Measurements from ENCODE around the gene NKX1-1. TPM values are rescaled to one million over a fixed set of nuclear protein-coding genes. Genes with fewer than 3 reads are reported as not detected.
"Not testable (repeated sequence)": the region's sequence is repeated elsewhere in the genome, so short reads cannot be mapped to it uniquely, and the experiment has no call there.

Gene NKX1-1
- total and polyA plus RNA-seq, 9 donors: not detected

DNA sequence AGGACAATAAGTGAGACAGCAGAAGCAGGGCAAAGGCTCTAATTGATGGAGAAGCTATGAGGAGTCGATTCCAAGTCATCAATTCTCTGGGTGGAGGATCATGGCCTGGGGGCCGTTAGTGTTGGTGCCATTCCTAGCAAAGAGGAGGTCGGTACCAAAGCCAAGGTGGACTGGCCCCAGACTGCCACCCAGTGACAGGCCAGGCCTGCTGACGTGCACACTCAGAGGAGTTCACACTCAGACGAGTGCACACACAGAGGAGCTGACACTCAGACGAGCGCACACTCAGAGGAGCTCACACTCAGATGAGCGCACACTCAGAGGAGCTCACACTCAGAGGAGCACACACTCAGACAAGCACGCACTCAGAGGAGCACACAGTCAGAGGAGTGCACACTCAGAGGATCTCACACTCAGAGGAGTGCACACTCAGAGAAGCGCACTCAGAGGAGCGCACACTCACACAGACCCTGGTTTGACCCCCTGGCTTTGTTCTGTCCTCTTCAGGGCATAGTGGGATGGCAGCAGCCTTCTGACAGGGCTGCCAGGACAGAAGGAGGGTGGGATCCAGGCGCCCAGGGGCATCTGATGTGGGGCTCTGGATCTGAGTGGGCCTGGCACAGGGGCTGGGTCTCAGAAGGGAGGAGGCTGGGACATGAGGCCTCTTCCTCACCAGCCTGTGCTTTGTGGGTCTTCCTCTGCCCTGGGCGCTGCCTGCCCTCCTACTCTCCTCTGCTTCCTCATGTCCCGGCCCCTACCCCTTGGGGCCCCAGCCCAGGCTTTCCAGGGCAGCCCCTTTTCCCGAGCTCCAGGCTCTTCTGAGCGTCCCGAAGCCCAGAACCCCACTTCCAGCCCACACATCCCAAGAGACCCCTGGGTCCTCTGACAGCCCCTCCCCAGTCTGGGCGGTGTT, 41.7 kb upstream of the NKX1-1 start:
- Histone ChIP-seq H3K27ac (ENCODE audit: low read length) (no peak overlapping the region), H3K27me3 (ENCODE audit: control insufficient read depth, insufficient read depth, low read length) (peaks cover 8% of the 10 kb centered on the region), H3K4me1 (ENCODE audit: control insufficient read depth, insufficient read depth, low read length) (no peaks in the 10 kb centered on the region), H3K36me3 (ENCODE audit: control insufficient read depth, insufficient read depth, low read length) (no peaks in the 10 kb centered on the region), H3K9me3 (replicated peaks; ENCODE audit: control insufficient read depth, low read depth, low read length) (no peaks in the 10 kb centered on the region), H3K4me3 (ENCODE audit: low read length) (no peak overlapping the region)
- no peak for DNase-seq
- WGBS (ENCODE audit: insufficient coverage): 71% methylated on average over 18 of the region's 18 CpGs

DNA sequence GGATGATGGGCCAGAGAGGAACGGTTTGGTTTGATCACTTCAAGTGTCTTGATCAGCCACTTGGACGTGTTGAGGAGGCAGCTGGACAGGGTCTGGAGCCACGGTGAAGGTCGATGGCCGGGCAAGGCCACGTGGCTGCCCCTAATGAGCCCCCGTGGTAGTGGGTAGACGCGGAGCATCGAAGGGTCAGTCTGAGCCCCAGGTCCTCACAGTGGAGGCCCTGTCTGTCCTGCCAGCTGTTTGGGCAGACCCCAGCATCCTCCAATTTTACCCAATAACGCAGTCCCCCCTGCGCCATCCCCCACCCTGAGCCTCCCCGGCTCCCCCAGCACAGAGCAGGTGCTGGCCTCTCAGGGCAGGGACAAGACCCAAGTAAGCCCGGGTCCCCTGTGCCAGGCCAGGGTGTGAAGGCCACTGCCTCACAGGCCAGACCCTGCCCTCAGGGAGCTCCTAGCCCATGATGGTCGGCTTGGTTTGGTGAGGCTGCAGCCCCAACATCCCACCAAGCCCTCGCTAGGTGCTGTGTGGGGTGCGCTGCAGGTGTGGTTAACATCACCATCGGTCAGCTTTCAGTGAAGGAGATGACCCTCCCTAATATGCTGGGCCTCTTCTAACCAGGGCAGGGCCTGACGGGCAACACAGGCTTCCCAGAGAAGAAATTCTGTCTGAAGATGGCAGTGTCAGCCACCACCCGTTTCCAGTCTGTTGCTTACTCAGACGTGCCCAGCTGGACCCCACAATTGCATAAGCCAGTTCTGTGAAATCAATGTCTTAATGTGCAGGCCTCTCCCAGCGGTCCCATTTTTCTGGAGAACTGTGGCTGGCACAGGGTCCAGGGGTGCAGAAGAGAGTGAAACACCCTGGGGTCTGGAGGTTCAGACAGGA, 40.5 kb upstream of the NKX1-1 start:
- Histone ChIP-seq H3K4me1 (ENCODE audit: control insufficient read depth, insufficient read depth, low read length) (no peaks in the 10 kb centered on the region), H3K27me3 (ENCODE audit: control insufficient read depth, insufficient read depth, low read length) (peaks cover 8% of the 10 kb centered on the region)
- WGBS (ENCODE audit: insufficient coverage): 74% methylated on average over 21 of the region's 22 CpGs

DNA sequence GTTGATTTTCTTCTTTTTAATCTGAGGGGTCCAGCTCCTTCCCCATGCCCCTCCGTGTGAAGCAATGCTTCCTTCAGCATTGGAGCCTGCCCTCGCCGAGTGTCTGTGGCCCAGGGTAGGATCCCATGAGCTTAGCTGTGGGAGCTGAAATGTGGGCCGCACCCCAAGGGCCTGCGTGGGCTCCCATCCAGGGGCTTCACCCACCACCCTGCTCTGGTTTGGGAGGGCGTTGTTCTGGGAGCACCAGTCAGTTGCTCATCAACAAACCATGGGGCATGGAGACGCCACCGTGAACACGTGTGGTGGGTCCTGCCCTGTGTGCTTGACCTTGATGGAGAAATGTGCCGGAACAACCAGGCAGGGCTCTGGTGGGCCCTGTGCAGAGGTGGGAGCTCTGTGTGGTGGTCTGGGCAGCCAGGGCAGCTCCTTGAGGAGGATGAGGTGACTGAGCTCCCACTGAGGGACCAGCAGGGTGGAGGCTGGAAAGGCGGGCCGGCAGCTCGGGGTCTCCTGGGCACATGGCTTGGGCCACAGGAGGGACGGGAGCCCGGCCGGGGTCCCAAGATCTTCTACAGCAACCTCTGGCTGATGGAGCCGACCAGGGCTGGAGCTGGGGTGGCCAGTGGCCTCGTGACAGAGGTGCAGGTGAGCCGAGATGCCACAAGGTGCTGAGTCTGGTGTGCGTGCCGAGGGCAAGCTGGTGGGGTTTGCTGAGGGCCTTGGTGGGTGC, 39.6 kb upstream of the NKX1-1 start:
- peaks cover 8% of the 10 kb centered on the region for H3K27me3 ChIP-seq (ENCODE audit: control insufficient read depth, insufficient read depth, low read length)
- no peak overlapping the region for H3K4me3 ChIP-seq (ENCODE audit: low read length)
- H3K27ac ChIP-seq (ENCODE audit: low read length): no peak overlapping the region
- H3K36me3 ChIP-seq (ENCODE audit: control insufficient read depth, insufficient read depth, low read length): no peaks in the 10 kb centered on the region
- no peak for DNase-seq
- WGBS (ENCODE audit: insufficient coverage): 88% methylated on average over 19 of the region's 21 CpGs
- no peaks in the 10 kb centered on the region for H3K4me1 ChIP-seq (ENCODE audit: control insufficient read depth, insufficient read depth, low read length)
- no peaks in the 10 kb centered on the region for H3K9me3 ChIP-seq (replicated peaks; ENCODE audit: control insufficient read depth, low read depth, low read length)

More for the DNA sequence above, 40.5 kb upstream of the NKX1-1 start:
- Histone ChIP-seq H3K36me3 (ENCODE audit: control insufficient read depth, insufficient read depth, low read length) (no peaks in the 10 kb centered on the region), H3K9me3 (replicated peaks; ENCODE audit: control insufficient read depth, low read depth, low read length) (no peaks in the 10 kb centered on the region), H3K27ac (ENCODE audit: low read length) (no peak overlapping the region), H3K4me3 (ENCODE audit: low read length) (no peak overlapping the region)
- DNase-seq: no peak

DNA sequence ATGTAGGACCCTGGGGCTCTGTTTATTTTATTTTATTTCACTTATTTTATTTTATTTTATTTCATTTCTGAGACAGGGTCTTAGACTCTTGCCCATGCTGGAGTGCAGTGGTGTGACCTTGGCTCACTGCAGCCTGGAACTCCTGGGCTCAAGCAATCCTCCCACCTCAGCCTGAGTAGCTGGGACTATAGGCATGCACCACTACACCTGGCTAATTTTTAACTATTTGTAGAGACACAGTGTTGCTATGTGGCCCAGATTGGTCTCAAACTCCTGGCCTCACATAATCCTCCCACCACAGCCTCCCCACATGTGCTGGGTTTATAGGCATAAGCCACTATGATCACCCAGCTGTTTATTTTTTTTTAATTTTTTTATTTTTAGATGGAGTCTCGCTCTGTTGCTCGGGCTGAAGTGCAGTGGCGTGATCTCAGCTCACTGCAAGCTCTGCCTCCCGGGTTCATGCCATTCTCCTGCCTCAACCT, 37.5 kb upstream of the NKX1-1 start:
- not testable (repeated sequence) for DNase-seq; H3K4me3 ChIP-seq (ENCODE audit: low read length); H3K27me3 ChIP-seq (ENCODE audit: control insufficient read depth, insufficient read depth, low read length); H3K36me3 ChIP-seq (ENCODE audit: control insufficient read depth, insufficient read depth, low read length); H3K9me3 ChIP-seq (replicated peaks; ENCODE audit: control insufficient read depth, low read depth, low read length); H3K4me1 ChIP-seq (ENCODE audit: control insufficient read depth, insufficient read depth, low read length); H3K27ac ChIP-seq (ENCODE audit: low read length)
- WGBS (ENCODE audit: insufficient coverage): 81% methylated on average over 4 of the region's 4 CpGs

DNA sequence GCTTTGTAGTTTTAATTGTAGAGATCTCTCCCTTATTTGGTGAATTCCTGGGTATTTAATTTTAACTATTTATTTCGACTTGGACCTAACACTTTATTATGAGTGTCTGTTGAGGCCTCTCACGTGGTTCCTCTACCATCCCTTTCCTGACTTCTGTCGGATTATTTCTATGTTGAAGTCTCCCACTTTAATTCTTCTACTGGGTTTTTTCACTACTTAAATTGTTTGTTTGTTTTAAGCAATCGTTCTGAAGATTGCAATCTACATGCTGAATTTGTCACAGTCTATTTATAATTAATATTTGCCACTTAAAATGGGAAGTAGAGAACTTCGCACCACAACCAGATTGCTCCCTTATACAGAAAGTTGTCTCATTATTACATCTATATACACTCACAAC, 20.8 kb upstream of the NKX1-1 start:
- H3K27ac ChIP-seq (ENCODE audit: low read length): no peak overlapping the region
- peaks cover 7% of the 10 kb centered on the region for H3K27me3 ChIP-seq (ENCODE audit: control insufficient read depth, insufficient read depth, low read length)
- WGBS (ENCODE audit: insufficient coverage): 100% methylated on average over 1 of the region's 5 CpGs
- no peak for DNase-seq
- H3K36me3 ChIP-seq (ENCODE audit: control insufficient read depth, insufficient read depth, low read length): no peaks in the 10 kb centered on the region
- H3K4me3 ChIP-seq (ENCODE audit: low read length): no peak overlapping the region
- H3K4me1 ChIP-seq (ENCODE audit: control insufficient read depth, insufficient read depth, low read length): no peaks in the 10 kb centered on the region
- no peaks in the 10 kb centered on the region for H3K9me3 ChIP-seq (replicated peaks; ENCODE audit: control insufficient read depth, low read depth, low read length)

DNA sequence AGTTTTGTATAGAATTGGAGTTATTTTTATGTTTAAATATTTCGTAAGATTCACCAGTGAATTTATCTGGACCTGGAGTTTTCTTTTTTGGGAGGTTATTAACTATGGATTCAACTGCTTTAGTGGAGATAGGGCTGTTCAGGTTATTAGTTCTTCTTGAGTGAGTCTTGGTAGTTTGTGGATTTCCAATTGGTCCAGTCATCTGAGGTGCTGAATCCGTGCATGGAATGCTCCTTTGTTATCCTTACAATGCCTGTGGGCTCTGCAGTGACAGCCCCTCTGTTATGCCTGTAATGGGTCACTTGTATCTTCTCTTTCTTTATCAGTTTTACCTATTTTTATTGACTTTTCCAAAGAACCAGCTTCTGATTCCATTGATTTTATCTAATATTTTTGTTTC, 15.4 kb upstream of the NKX1-1 start:
- Histone ChIP-seq H3K27me3 (ENCODE audit: control insufficient read depth, insufficient read depth, low read length) (peaks cover 33% of the 10 kb centered on the region), H3K27ac (ENCODE audit: low read length) (no peak overlapping the region), H3K4me3 (ENCODE audit: low read length) (no peak overlapping the region), H3K9me3 (replicated peaks; ENCODE audit: control insufficient read depth, low read depth, low read length) (no peaks in the 10 kb centered on the region), H3K36me3 (ENCODE audit: control insufficient read depth, insufficient read depth, low read length) (no peaks in the 10 kb centered on the region), H3K4me1 (ENCODE audit: control insufficient read depth, insufficient read depth, low read length) (no peaks in the 10 kb centered on the region)
- WGBS (ENCODE audit: insufficient coverage): no CpG with 5 or more reads among the region's 2 CpGs
- DNase-seq: no peak

DNA sequence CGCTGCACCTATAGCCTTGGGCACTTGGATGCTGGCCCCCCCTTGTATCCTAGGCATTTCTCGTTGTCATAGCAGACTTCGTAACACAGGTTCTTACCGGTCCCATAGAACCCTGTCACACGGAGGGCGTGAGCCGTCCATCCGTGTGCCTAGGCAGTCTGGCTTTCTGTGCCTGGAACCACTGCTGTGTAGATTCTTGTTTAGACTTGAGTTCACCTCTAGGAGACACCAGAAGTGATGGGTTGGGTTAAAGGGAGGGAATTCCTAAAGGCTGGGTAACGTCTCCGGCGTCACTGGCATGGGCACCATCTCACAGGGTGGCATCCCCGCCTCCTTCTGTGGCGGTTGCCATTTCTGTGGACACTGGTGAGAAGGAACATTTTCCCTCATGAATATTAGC, 13.5 kb upstream of the NKX1-1 start:
- Histone ChIP-seq H3K9me3 (replicated peaks; ENCODE audit: control insufficient read depth, low read depth, low read length) (no peaks in the 10 kb centered on the region), H3K4me3 (ENCODE audit: low read length) (no peak overlapping the region), H3K4me1 (ENCODE audit: control insufficient read depth, insufficient read depth, low read length) (peaks cover 3% of the 10 kb centered on the region), H3K27ac (ENCODE audit: low read length) (no peak overlapping the region), H3K36me3 (ENCODE audit: control insufficient read depth, insufficient read depth, low read length) (no peaks in the 10 kb centered on the region), H3K27me3 (ENCODE audit: control insufficient read depth, insufficient read depth, low read length) (peaks cover 52% of the 10 kb centered on the region)
- WGBS (ENCODE audit: insufficient coverage): 85% methylated on average over 8 of the region's 13 CpGs
- DNase-seq: no peak

DNA sequence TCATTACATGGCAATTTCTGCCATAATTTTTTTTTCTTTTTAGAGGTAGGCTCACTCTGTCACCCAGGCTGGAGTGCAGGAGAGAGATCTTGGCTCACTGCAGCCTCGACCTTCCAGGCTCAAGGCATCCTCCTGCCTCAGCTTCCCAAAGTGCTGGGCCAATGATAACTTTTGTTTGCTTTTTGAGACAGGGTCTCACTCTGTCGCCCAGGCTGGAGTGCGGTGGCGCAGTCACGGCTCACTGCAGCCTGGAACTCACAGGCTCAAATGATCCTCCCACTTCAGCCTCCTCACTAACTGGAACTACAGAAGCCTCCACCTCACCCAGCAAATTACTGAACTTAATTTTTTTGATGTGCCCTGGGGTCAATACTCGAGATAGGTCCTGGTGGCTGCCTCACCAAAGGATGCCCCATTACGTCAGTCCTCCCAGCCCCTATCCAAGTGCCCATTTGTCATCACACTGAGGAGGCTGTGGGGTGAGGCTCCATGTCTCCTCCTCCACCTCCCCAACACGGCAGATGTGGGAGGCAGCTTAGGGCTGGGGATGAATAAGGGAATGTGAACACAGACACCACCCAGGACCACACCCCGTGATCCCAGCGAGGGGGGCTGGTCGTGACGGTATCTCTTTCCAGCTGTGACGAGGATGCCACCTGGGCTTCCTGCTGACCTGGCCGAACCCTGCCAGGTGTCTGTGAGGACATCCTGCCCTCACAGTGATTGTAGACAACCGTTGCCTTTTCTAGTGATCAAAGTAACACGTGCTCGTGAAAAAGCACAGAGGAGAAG, 12.4 kb upstream of the NKX1-1 start:
- WGBS (ENCODE audit: insufficient coverage): 64% methylated on average over 12 of the region's 17 CpGs
- peaks cover 51% of the 10 kb centered on the region for H3K27me3 ChIP-seq (ENCODE audit: control insufficient read depth, insufficient read depth, low read length)
- peaks cover 3% of the 10 kb centered on the region for H3K4me1 ChIP-seq (ENCODE audit: control insufficient read depth, insufficient read depth, low read length)

More for the DNA sequence above, 12.4 kb upstream of the NKX1-1 start:
- Histone ChIP-seq H3K4me3 (ENCODE audit: low read length) (no peak overlapping the region), H3K36me3 (ENCODE audit: control insufficient read depth, insufficient read depth, low read length) (no peaks in the 10 kb centered on the region), H3K9me3 (replicated peaks; ENCODE audit: control insufficient read depth, low read depth, low read length) (no peaks in the 10 kb centered on the region), H3K27ac (ENCODE audit: low read length) (no peak overlapping the region)
- no peak for DNase-seq

Data from muscle of leg (tissue), 11 donors.